GM12891 (cell line): Measurements from ENCODE around the gene NDUFB11.

ENCODE experiments used
- DNase-seq: peaks from one replicate; pipeline ENCODE4 v3.0.0; 2011; ENCODE audit warnings: low spot score; ENCODE audit not compliant: insufficient read length
- FAIRE-seq: peaks from 2 replicates; lab custom pipeline; 2011; peaks lifted over from hg19 to GRCh38; lab: Jason Lieb, UNC
- PAX5 ChIP-seq: IDR thresholded peaks from 2 replicates; pipeline ENCODE4 v1.6.1; 2011; ENCODE audit warnings: low read length, moderate library complexity, mild to moderate bottlenecking; ENCODE audit not compliant: insufficient read depth, severe bottlenecking
- POLR2A ChIP-seq: IDR thresholded peaks from 2 replicates; pipeline ENCODE4 v1.6.1; 2011; ENCODE audit warnings: low read depth, low read length, control low read depth
- POLR2AphosphoS5 ChIP-seq: IDR thresholded peaks from 2 replicates; pipeline ENCODE4 v1.6.1; 2011; ENCODE audit warnings: low read depth, low read length, control low read depth
- POU2F2 ChIP-seq: IDR thresholded peaks from 2 replicates; pipeline ENCODE4 v1.6.1; 2011; ENCODE audit warnings: low read depth, mild to moderate bottlenecking, control low read depth, low read length, moderate library complexity
- SPI1 ChIP-seq: IDR thresholded peaks from 2 replicates; pipeline ENCODE4 v1.6.1; 2011; ENCODE audit warnings: low read depth, low read length, control low read depth
- TAF1 ChIP-seq: IDR thresholded peaks from 2 replicates; pipeline ENCODE4 v1.6.1; 2011; ENCODE audit warnings: low read depth, low read length, control low read depth

NDUFB11 gene

DNA sequence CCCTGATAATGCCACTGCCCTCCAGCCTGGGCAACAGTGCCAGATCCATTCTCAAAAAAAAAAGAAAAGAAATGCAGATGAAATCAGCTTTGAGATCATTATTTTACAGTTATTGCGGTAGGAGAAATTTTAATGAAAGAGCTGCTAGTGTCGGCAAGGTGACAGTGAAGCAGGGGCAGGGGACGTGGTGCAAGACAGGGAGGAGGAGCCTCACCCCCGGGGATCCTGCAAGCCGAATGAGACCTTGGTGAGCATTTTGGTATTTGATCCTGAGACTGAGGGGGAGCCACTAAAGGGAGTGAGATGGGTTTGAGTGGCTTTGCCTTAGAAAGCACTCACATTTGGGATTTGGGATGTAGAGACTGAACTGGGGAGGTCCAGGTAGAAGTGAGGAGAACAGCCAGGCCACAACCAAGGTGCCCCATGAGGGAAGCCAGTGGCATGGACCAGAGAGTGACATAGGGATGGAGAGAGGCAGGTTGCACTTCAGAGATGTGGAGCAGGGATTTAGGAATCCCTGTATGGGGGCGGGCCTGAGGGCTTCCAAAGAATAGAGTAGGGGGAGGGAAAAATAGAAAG lies 24.1 kb upstream of the NDUFB11 start:
- DNase-seq: no peak
- TF ChIP-seq POU2F2: no peak
- TF ChIP-seq SPI1: no peak
- TF ChIP-seq PAX5: no peak
- no peak for TF ChIP-seq POLR2A
- TF ChIP-seq POLR2AphosphoS5: no peak
- TF ChIP-seq TAF1: no peak
- no peak for FAIRE-seq

DNA sequence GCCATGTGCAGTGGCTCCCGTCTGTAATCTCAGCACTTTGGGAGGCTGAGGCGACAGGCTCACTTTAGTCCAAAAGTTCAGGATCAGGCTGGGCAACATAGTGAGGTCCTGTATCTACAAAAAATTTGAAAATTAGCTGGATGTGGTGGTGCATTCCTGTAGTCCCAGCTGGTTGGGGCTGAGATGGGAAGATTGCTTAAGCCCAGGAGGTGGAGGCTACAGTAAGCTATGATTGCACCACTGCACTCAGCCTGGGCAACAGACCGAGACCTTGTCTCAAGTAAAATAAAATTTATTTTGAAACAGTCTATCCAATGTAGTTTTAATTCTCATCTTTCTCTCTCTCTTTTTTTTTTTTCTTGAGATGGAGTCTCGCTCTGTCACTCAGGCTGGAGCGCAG lies 21.6 kb upstream of the NDUFB11 start:
- TF ChIP-seq POLR2A (no peak), POU2F2 (no peak), SPI1 (no peak), TAF1 (no peak)
- FAIRE-seq (no peak), DNase-seq (no peak)

GRCh38 chrX:47164420-47164819 lies 19.9 kb upstream of the NDUFB11 start:
- no peak for TF ChIP-seq POLR2AphosphoS5
- TF ChIP-seq PAX5: no peak
- no peak for TF ChIP-seq POLR2A
- TF ChIP-seq SPI1: no peak
- no peak for TF ChIP-seq POU2F2
- no peak for TF ChIP-seq TAF1

GRCh38 chrX:47162927-47163583 lies 18.6 kb upstream of the NDUFB11 start:
- FAIRE-seq: no peak
- no peak for DNase-seq
- TF ChIP-seq SPI1 (no peak), POLR2AphosphoS5 (no peak), PAX5 (no peak), POLR2A (no peak)

More at GRCh38 chrX:47164420-47164819, 19.9 kb upstream of the NDUFB11 start:
- no peak for DNase-seq
- no peak for FAIRE-seq

DNA sequence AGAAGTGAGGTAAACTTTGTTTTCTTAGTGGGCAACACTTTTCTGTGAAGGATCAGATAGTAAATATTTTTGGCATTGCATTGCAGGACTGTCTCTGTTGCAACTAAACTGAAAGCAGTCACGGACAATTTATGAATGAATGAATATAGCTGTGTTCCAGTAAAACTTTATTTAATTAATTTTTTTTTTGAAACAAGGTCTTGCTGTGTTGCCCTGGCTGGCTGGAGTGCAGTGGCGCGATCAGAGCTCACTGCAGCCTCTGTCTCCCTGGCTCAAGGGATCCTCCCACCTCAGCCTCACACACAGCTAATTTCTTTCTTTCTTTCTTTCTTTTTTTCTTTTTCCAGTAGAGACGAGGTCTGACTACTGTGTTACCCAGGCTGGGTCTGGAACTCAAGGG lies 16.3 kb upstream of the NDUFB11 start:
- TF ChIP-seq TAF1: no peak
- TF ChIP-seq POU2F2: no peak
- TF ChIP-seq POLR2AphosphoS5: no peak
- no peak for TF ChIP-seq SPI1
- TF ChIP-seq POLR2A: no peak
- no peak for TF ChIP-seq PAX5
- DNase-seq (no peak), FAIRE-seq (no peak)

GRCh38 chrX:47158781-47159180 lies 14.3 kb upstream of the NDUFB11 start:
- no peak for TF ChIP-seq POLR2A
- no peak for TF ChIP-seq SPI1
- TF ChIP-seq POLR2AphosphoS5: no peak
- no peak for TF ChIP-seq TAF1
- TF ChIP-seq POU2F2: no peak
- no peak for TF ChIP-seq PAX5
- no peak for DNase-seq
- no peak for FAIRE-seq

- DNase-seq (no peak), FAIRE-seq (no peak)
- no peak for TF ChIP-seq PAX5
- no peak for TF ChIP-seq POU2F2
- no peak; the same call in 1 of the 2 replicates for TF ChIP-seq POLR2A
- TF ChIP-seq TAF1: no peak
- no peak for TF ChIP-seq POLR2AphosphoS5
- no peak for TF ChIP-seq SPI1
Observed at GRCh38 chrX:47158131-47158530, 13.6 kb upstream of the NDUFB11 start.

GRCh38 chrX:47156611-47157520 lies 12.4 kb upstream of the NDUFB11 start:
- no peak for TF ChIP-seq POU2F2
- TF ChIP-seq SPI1: no peak
- TF ChIP-seq POLR2AphosphoS5: no peak
- TF ChIP-seq PAX5: no peak
- no peak for TF ChIP-seq TAF1
- TF ChIP-seq POLR2A: no peak
- no peak for FAIRE-seq
- DNase-seq: no peak

DNA sequence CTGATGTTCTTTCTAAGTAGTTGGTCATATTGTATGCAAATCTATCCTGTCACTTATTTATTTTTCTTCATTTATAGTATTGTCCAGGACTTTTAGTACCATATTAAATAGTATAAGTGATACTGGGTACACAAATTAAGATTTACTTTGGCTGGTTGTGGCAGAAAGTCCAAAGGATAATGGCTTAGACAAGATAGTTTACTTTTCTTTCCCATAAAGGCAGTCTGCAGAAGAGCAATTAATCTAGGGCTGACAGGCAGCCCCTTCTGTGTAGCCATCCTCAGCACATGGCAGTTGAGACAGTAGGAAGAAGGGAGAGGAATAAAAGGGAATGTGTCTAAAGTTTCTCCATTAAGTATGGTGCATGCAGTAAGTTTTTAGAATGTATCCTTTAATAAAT lies 6.9 kb upstream of the NDUFB11 start:
- no peak for DNase-seq
- no peak for TF ChIP-seq POLR2A
- TF ChIP-seq POLR2AphosphoS5: no peak
- TF ChIP-seq TAF1: no peak
- TF ChIP-seq PAX5: no peak
- no peak for TF ChIP-seq POU2F2
- TF ChIP-seq SPI1: no peak
- FAIRE-seq: no peak

DNA sequence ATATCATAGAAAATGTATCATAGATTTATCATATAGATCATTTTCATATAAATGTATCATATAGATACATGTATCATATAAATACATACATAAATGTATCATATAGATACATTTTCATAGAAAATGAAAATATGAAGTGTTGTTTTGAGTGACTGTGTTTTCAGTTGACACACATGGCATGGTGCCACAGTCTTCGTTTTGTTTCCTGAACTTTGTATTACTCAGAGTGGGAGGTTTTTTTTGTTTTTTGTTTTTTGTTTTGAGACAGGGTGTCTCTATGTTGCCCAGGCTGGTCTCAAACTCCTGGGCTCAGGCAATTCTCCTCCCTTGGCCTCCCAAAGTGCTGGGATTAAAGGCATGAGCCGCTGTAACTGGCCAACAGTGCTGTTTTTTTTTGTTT lies 4.4 kb upstream of the NDUFB11 start:
- TF ChIP-seq POLR2AphosphoS5 (no peak), SPI1 (no peak), POLR2A (no peak), TAF1 (no peak), PAX5 (no peak), POU2F2 (no peak)
- FAIRE-seq: no peak
- no peak for DNase-seq
